GM23248 (cell line): Measurements from ENCODE around the gene JADE2. TPM values are rescaled to one million over a fixed set of nuclear protein-coding genes. Genes with fewer than 3 reads are reported as not detected.
"Not testable (repeated sequence)": the region's sequence is repeated elsewhere in the genome, so short reads cannot be mapped to it uniquely, and the experiment has no call there.

Source experiments
- DNase-seq: peaks from one replicate; pipeline ENCODE4 v3.0.0-alpha.2; 2015
- H2AFZ ChIP-seq: fragments of 200-600 bp; sonication (generic); 2 replicates; pipeline ENCODE4 v1.6.1; 2016; ENCODE audit warnings: antibody characterized with exemption
- H3F3A ChIP-seq: fragments of 200-600 bp; sonication (generic); 2 replicates; pipeline ENCODE4 v1.6.1; 2016; ENCODE audit warnings: mild to moderate bottlenecking, antibody characterized with exemption, mixed run types; ENCODE audit not compliant: insufficient read depth
- H3K27ac ChIP-seq: fragments of 200-600 bp; sonication (generic); 2 replicates; pipeline ENCODE4 v1.5.1; 2016; ENCODE audit warnings: mild to moderate bottlenecking
- H3K27me3 ChIP-seq: fragments of 200-600 bp; sonication (generic); replicated peaks from 2 replicates; pipeline ENCODE4 v1.6.1; 2016; ENCODE audit warnings: mild to moderate bottlenecking; ENCODE audit not compliant: insufficient read depth
- H3K36me3 ChIP-seq: fragments of 200-600 bp; sonication (generic); 2 replicates; pipeline ENCODE4 v1.6.1; 2016; ENCODE audit warnings: low read depth, mild to moderate bottlenecking
- H3K4me1 ChIP-seq: fragments of 200-600 bp; sonication (generic); 2 replicates; pipeline ENCODE4 v1.6.1; 2016; ENCODE audit warnings: mild to moderate bottlenecking; ENCODE audit not compliant: insufficient read depth
- H3K4me2 ChIP-seq: fragments of 200-600 bp; sonication (generic); one replicate; pipeline ENCODE4 v1.6.1; 2016; ENCODE audit warnings: mild to moderate bottlenecking; ENCODE audit not compliant: unreplicated experiment
- H3K4me3 ChIP-seq: fragments of 200-600 bp; sonication (generic); 2 replicates; pipeline ENCODE4 v1.5.1; 2016; ENCODE audit warnings: mild to moderate bottlenecking
- H3K79me2 ChIP-seq: fragments of 200-600 bp; sonication (generic); 2 replicates; pipeline ENCODE4 v1.6.1; 2016; ENCODE audit warnings: mild to moderate bottlenecking; ENCODE audit not compliant: insufficient read depth
- H3K9ac ChIP-seq: fragments of 200-600 bp; sonication (generic); 2 replicates; pipeline ENCODE4 v1.6.1; 2016; ENCODE audit warnings: mild to moderate bottlenecking
- H3K9me2 ChIP-seq: fragments of 200-600 bp; sonication (generic); 2 replicates; pipeline ENCODE4 v1.6.1; 2016; ENCODE audit warnings: mixed run types, mild to moderate bottlenecking, moderate library complexity; ENCODE audit not compliant: insufficient read depth
- H3K9me3 ChIP-seq: fragments of 200-600 bp; sonication (generic); one replicate; pipeline ENCODE4 v1.6.1; 2017; ENCODE audit warnings: low read depth
- H4K20me1 ChIP-seq: fragments of 200-600 bp; sonication (generic); 2 replicates; pipeline ENCODE4 v1.6.0; 2016; ENCODE audit not compliant: insufficient read depth
- EZH2 ChIP-seq: fragments of 200-600 bp; sonication (generic); IDR thresholded peaks from 2 replicates; pipeline ENCODE4 v1.6.1; 2018; ENCODE audit warnings: antibody characterized with exemption, mild to moderate bottlenecking; ENCODE audit not compliant: insufficient read depth, poor library complexity, severe bottlenecking
- EZH2phosphoT487 ChIP-seq: fragments of 200-600 bp; sonication (generic); IDR thresholded peaks from 2 replicates; pipeline ENCODE4 v1.6.1; 2018; ENCODE audit warnings: antibody characterized with exemption, moderate library complexity, mild to moderate bottlenecking, low read depth; ENCODE audit not compliant: insufficient read depth
- WGBS, 2 experiments: methylation state at CpG; one replicate each; pipeline ENCODE4 v1.1.6; 2015 to 2017; ENCODE audit warnings: low lambda C conversion rate in 2 of 2, low coverage in 1 of 2; ENCODE audit errors: missing lambda C conversion rate in 2 of 2; 5-methylcytosine and 5-hydroxymethylcytosine counted together
- in situ Hi-C: fragments of 300-500 bp; cut with MboI; formaldehyde crosslinking; loops from 2 replicates; pipeline ENCODE4 v1.15.0; 2020
- polyA plus RNA-seq: library from polyadenylated mRNA; unstranded; fragments of >200 nt; fragmentation: Nextera tagmentation; extraction: Ambion mirVana; gene quantifications from 2 replicates; pipeline ENCODE4 v1.2.1, GENCODE V29; 2016
- total RNA-seq: library from RNA; depleted of rRNA; stranded (reverse); fragments of >200 nt; shearing (Covaris generic); gene quantifications from 2 replicates; pipeline ENCODE4 v1.2.3, GENCODE V29; 2014

Gene JADE2
- total and polyA plus RNA-seq, 2 experiments from 2014 or later = 7.1 to 18.0 TPM

DNA sequence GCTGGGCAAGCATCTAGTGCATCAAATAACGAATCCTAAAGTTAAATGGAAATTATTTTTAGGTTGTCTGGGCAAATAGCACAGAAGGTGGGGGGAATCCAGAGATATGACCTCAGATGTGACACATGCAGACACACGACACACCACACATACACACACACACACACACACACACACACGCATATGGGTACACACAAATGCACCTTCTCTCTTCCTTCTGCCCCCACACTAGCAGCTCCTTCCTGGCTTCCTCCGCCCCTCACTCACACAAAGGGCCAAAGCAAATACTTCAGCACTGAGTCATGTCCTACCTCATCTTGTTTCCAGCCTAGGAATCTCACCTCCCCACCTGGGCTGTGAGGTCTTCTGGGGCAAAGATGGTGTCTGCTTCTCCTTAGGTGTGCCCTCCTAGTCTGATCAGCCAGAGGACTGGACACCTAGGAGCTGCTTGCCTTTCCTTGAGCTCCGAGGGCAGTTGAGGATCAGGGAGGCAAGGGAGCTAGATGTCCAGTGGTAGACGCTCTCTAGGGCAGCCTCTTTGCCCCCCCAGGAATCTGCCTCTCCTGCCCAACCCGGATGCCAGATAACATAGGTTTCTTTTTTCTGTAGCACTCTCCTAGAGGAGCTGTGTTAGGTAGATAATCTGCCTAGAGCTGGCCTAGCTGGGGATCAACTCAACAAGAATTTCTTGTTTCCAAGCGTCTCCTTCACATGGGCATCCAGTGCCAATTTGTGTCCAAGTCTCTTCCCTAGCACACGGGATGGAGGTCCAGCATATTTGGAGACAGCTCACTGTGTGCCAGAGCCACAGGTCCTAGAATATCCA, 14.3 kb upstream of the JADE2 start:
- Histone ChIP-seq H3K9me3 (no peaks in the 10 kb centered on the region), H3K27ac (no peak overlapping the region), H3K9ac (no peak overlapping the region), H3K4me2 (no peak overlapping the region), H3K27me3 (no peaks in the 10 kb centered on the region), H2AFZ (peak overlapping the region; percentile 50; the same call in 1 of the 2 replicates), H3K4me1 (peaks cover 26% of the 10 kb centered on the region), H4K20me1 (no peaks in the 10 kb centered on the region), H3K36me3 (no peaks in the 10 kb centered on the region), H3K79me2 (no peaks in the 10 kb centered on the region), H3F3A (peaks cover 4% of the 10 kb centered on the region; the same call in 1 of the 2 replicates), H3K4me3 (no peak overlapping the region), H3K9me2 (no peaks in the 10 kb centered on the region)
- 58% methylated on average over 9 of the region's 9 CpGs for WGBS, 2 experiments
- peak; percentile 47 for DNase-seq
- in situ Hi-C loops = no loop called here
- TF ChIP-seq EZH2 (no peak), EZH2phosphoT487 (no peak)

GRCh38 chr5:134511796-134512660, 13.4 kb upstream of the JADE2 start:
- H3K79me2 ChIP-seq = no peaks in the 10 kb centered on the region
- H3K9me2 ChIP-seq = no peaks in the 10 kb centered on the region
- WGBS, 2 experiments = 44 to 51% methylated on average over 7 of the region's 7 CpGs
- no peak overlapping the region for H3K27ac ChIP-seq
- H3K4me1 ChIP-seq = peaks cover 26% of the 10 kb centered on the region
- H3K27me3 ChIP-seq = no peaks in the 10 kb centered on the region
- H3K36me3 ChIP-seq = no peaks in the 10 kb centered on the region
- H3K4me3 ChIP-seq = no peak overlapping the region
- H3F3A ChIP-seq = peaks cover 4% of the 10 kb centered on the region; the same call in 1 of the 2 replicates
- no peak for TF ChIP-seq EZH2
- TF ChIP-seq EZH2phosphoT487 = no peak
- in situ Hi-C loops = no loop called here
- DNase-seq = peak; percentile 71
- H3K9ac ChIP-seq = no peak overlapping the region
- H3K9me3 ChIP-seq = no peaks in the 10 kb centered on the region
- H2AFZ ChIP-seq = peak overlapping the region; percentile 50; the same call in 1 of the 2 replicates
- no peaks in the 10 kb centered on the region for H4K20me1 ChIP-seq
- no peak overlapping the region for H3K4me2 ChIP-seq

DNA sequence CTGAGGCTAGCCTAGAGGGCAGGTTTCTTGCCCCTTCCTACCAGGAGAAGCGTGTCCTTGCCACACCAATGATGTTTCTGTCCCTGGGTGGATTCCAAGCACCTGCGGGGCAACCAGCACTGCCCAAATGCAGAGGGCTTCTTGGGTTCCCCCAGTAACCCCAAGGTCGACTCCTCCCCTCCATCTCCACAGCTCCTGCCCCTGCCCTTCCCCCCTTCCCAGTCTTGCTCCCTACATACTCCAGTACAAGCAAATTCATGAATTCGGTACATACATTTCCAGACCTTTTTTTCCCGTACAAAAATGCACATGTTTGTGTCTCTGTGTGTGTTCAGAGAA, 12.8 kb upstream of the JADE2 start:
- H3K9ac ChIP-seq = no peak overlapping the region
- no peaks in the 10 kb centered on the region for H3K9me3 ChIP-seq
- H3F3A ChIP-seq = peaks cover 4% of the 10 kb centered on the region; the same call in 1 of the 2 replicates
- no peak for TF ChIP-seq EZH2phosphoT487
- TF ChIP-seq EZH2 = no peak
- no peak for DNase-seq
- H3K36me3 ChIP-seq = no peaks in the 10 kb centered on the region
- WGBS, 2 experiments = 89 to 90% methylated on average over 4 to 5 of the region's 5 CpGs
- H4K20me1 ChIP-seq = no peaks in the 10 kb centered on the region
- H3K4me3 ChIP-seq = no peak overlapping the region
- H3K27me3 ChIP-seq = no peaks in the 10 kb centered on the region
- peaks cover 26% of the 10 kb centered on the region for H3K4me1 ChIP-seq
- in situ Hi-C loops = no loop called here
- no peak overlapping the region for H3K4me2 ChIP-seq
- no peak overlapping the region for H3K27ac ChIP-seq
- H3K9me2 ChIP-seq = no peaks in the 10 kb centered on the region
- H2AFZ ChIP-seq = 0 out of 2 replicates have a peak overlapping the region, but pooled peaks have one; percentile 50
- H3K79me2 ChIP-seq = no peaks in the 10 kb centered on the region

GRCh38 chr5:134515801-134516200, 9.7 kb upstream of the JADE2 start:
- Histone ChIP-seq H3K79me2 (no peaks in the 10 kb centered on the region), H3K9ac (no peak overlapping the region), H3K27me3 (no peaks in the 10 kb centered on the region), H3F3A (peaks cover 4% of the 10 kb centered on the region; the same call in 1 of the 2 replicates), H3K4me2 (no peak overlapping the region), H3K4me3 (no peak overlapping the region), H3K9me2 (no peaks in the 10 kb centered on the region), H3K9me3 (no peaks in the 10 kb centered on the region), H2AFZ (no peak overlapping the region), H3K36me3 (no peaks in the 10 kb centered on the region), H3K27ac (no peak overlapping the region), H4K20me1 (no peaks in the 10 kb centered on the region), H3K4me1 (peaks cover 15% of the 10 kb centered on the region)
- TF ChIP-seq EZH2phosphoT487 = no peak
- TF ChIP-seq EZH2 = no peak
- 55 to 65% methylated on average over 3 to 5 of the region's 5 CpGs for WGBS, 2 experiments
- in situ Hi-C loops = no loop called here
- DNase-seq = no peak

DNA sequence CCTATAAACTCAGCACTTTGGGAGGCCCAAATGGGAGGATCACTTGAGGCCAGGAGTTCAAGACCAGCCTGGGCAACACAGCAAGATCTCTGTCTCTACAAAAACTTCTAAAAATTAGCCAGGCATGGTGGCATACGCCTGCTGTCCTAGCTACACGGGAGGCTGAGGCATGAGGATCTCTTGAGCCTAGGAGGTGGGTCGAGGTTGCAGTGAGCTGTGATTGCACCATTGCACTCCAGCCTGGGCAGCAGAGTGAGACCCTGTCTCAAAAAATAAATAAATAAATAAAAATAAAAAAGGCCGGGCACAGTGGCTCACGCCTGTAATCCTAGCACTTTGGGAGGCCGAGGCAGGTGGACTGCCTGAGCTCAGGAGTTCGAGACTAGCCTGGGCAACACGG, 8.5 kb upstream of the JADE2 start:
- H3K9me2 ChIP-seq, H2AFZ ChIP-seq, H3K4me3 ChIP-seq, H3K27me3 ChIP-seq, in situ Hi-C loops, H3K9me3 ChIP-seq, H3K4me2 ChIP-seq, H3F3A ChIP-seq, H4K20me1 ChIP-seq, H3K36me3 ChIP-seq, H3K79me2 ChIP-seq, DNase-seq, H3K27ac ChIP-seq, H3K4me1 ChIP-seq, H3K9ac ChIP-seq: not testable (repeated sequence)
- WGBS, 2 experiments = 77 to 84% methylated on average over 8 of the region's 8 CpGs
